Mesendoderm (in vitro differentiated cells): ENCODE results near the gene WTAP.
A peak's percentile ranks its signal among the peaks of the same experiment; 100 is the strongest.
"Not testable (repeated sequence)": the region's sequence is repeated elsewhere in the genome, so short reads cannot be mapped to it uniquely, and the experiment has no call there.

Experiments
- DNase-seq: peaks from one replicate; pipeline ENCODE4 v3.0.0; 2013
- H2AK5ac ChIP-seq: 2 replicates; pipeline ENCODE4 v1.6.1; 2013; ENCODE audit warnings: low read length, inconsistent platforms
- H2BK120ac ChIP-seq: 2 replicates; pipeline ENCODE4 v1.6.1; 2013; ENCODE audit warnings: low read depth, mild to moderate bottlenecking, low read length, moderate library complexity, mixed read lengths
- H2BK15ac ChIP-seq: replicated peaks from 2 replicates; pipeline ENCODE4 v1.6.1; 2013; ENCODE audit warnings: low read depth, mild to moderate bottlenecking, moderate library complexity
- H2BK5ac ChIP-seq: 2 replicates; pipeline ENCODE4 v1.6.1; 2013; ENCODE audit warnings: low read length, inconsistent platforms
- H3K18ac ChIP-seq: 2 replicates; pipeline ENCODE4 v1.6.1; 2013; ENCODE audit warnings: mild to moderate bottlenecking, low read length, mixed read lengths
- H3K23ac ChIP-seq: one replicate; pipeline ENCODE4 v1.6.1; 2013; ENCODE audit warnings: low read length
- H3K27ac ChIP-seq: 2 replicates; pipeline ENCODE4 v1.5.1; 2013; ENCODE audit warnings: low read depth, mild to moderate bottlenecking, inconsistent platforms, low read length, moderate library complexity
- H3K27me3 ChIP-seq: 2 replicates; pipeline ENCODE4 v1.6.1; 2013; ENCODE audit warnings: low read length, control low read depth, mild to moderate bottlenecking, inconsistent platforms; ENCODE audit not compliant: insufficient read depth, poor library complexity
- H3K36me3 ChIP-seq: 2 replicates; pipeline ENCODE4 v1.6.1; 2013; ENCODE audit warnings: low read length, inconsistent platforms; ENCODE audit not compliant: control insufficient read depth, insufficient read depth
- H3K4ac ChIP-seq: one replicate; pipeline ENCODE4 v1.6.1; 2013; ENCODE audit warnings: low read depth, mild to moderate bottlenecking, low read length, moderate library complexity
- H3K4me1 ChIP-seq: 2 replicates; pipeline ENCODE4 v1.6.1; 2013; ENCODE audit warnings: low read depth, low read length, inconsistent platforms; ENCODE audit not compliant: control insufficient read depth
- H3K4me2 ChIP-seq: 2 replicates; pipeline ENCODE4 v1.6.1; 2013; ENCODE audit warnings: low read length
- H3K4me3 ChIP-seq: 2 replicates; pipeline ENCODE4 v1.5.1; 2013; ENCODE audit warnings: mild to moderate bottlenecking, low read length
- H3K56ac ChIP-seq: one replicate; pipeline ENCODE4 v1.6.1; 2013; ENCODE audit warnings: low read length
- H3K79me1 ChIP-seq: 2 replicates; pipeline ENCODE4 v1.6.1; 2013; ENCODE audit warnings: low read length, inconsistent platforms
- H3K79me2 ChIP-seq: 2 replicates; pipeline ENCODE4 v1.6.1; 2013; ENCODE audit warnings: mild to moderate bottlenecking, low read length; ENCODE audit not compliant: control insufficient read depth, insufficient read depth
- H3K9ac ChIP-seq: 2 replicates; pipeline ENCODE4 v1.6.1; 2013; ENCODE audit warnings: low read length, inconsistent platforms
- H4K5ac ChIP-seq: one replicate; pipeline ENCODE4 v1.6.1; 2013; ENCODE audit warnings: low read length
- H4K8ac ChIP-seq: one replicate; pipeline ENCODE4 v1.6.1; 2013; ENCODE audit warnings: low read depth, mild to moderate bottlenecking, control low read depth, low read length, moderate library complexity
- WGBS: extraction: QIAGEN DNeasy Blood & Tissue Kit; methylation state at CpG from one replicate; pipeline ENCODE4 v1.1.7; 2013; ENCODE audit warnings: low lambda C conversion rate, missing lambda C conversion rate; ENCODE audit not compliant: insufficient coverage; ENCODE audit errors: extremely low coverage; 5-methylcytosine and 5-hydroxymethylcytosine counted together

Gene WTAP

DNA sequence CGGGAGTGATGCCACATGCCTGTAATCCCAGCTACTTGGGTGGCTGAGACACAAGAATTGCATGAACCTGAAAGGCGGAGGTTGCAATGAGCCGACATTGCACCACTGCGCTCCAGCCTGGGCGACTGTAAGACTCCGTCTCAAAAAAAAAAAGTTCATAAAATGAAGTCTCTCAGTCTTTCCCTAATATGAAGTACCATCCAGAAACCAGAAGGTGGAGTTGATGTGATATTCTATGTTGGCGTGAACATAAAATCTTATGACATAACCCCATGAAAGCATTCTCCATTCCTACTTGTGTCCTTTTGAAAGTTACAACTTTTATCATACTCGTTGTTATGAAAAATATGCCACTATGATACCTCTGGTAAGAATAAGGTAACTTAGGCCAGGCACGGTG is 40.0 kb upstream of the WTAP start:
- Histone ChIP-seq H3K79me2 (peaks cover 3% of the 10 kb centered on the region), H4K8ac (no peak overlapping the region), H2BK15ac (no peak overlapping the region), H3K27me3 (no peaks in the 10 kb centered on the region), H3K23ac (no peak overlapping the region), H3K9ac (no peak overlapping the region), H3K79me1 (no peaks in the 10 kb centered on the region), H3K4ac (no peak overlapping the region), H3K18ac (no peak overlapping the region), H2BK120ac (no peak overlapping the region), H3K4me1 (no peaks in the 10 kb centered on the region), H3K56ac (no peak overlapping the region), H4K5ac (no peak overlapping the region), H3K27ac (no peak overlapping the region), H3K4me3 (no peak overlapping the region), H3K4me2 (no peak overlapping the region), H2AK5ac (no peak overlapping the region), H3K36me3 (peaks cover 1% of the 10 kb centered on the region), H2BK5ac (no peak overlapping the region)
- no CpG with 5 or more reads among the region's 9 CpGs for WGBS
- DNase-seq = no peak

- Histone ChIP-seq H3K79me2 (peaks cover 3% of the 10 kb centered on the region), H4K8ac (no peak overlapping the region), H3K4me1 (no peaks in the 10 kb centered on the region), H3K4me2 (no peak overlapping the region), H3K56ac (no peak overlapping the region), H3K36me3 (peaks cover 1% of the 10 kb centered on the region), H2AK5ac (no peak overlapping the region), H2BK120ac (no peak overlapping the region), H3K27ac (no peak overlapping the region), H2BK5ac (no peak overlapping the region), H3K4me3 (no peak overlapping the region), H3K23ac (no peak overlapping the region), H3K4ac (no peak overlapping the region), H3K27me3 (no peaks in the 10 kb centered on the region), H2BK15ac (no peak overlapping the region), H3K79me1 (no peaks in the 10 kb centered on the region), H4K5ac (no peak overlapping the region), H3K18ac (no peak overlapping the region), H3K9ac (no peak overlapping the region)
- no peak for DNase-seq
- no CpG with 5 or more reads among the region's 5 CpGs for WGBS
Measured at GRCh38 chr6:159688266-159688905, 38.9 kb upstream of the WTAP start.

DNA sequence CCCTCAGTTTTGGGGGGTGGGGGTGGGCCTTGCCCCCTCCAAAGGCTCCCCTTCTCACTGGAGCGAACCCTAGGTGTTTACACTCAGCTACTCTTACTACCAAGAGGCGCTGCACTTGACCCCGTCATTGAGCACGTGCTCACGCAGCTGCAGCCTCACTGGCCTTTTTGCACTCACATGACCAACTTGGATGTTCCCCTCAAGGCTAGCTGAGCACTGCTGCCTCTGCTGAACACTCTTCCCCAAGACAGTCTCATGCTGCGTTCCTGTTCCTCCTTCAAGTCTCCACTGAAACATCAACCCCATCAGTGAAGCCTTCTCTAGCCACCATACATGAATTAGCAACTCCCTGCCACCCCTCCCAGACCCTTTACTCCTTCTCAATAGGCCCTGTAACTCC is 38.3 kb upstream of the WTAP start:
- no peaks in the 10 kb centered on the region for H3K4me1 ChIP-seq
- no peak overlapping the region for H3K18ac ChIP-seq
- H2BK5ac ChIP-seq = no peak overlapping the region
- peaks cover 1% of the 10 kb centered on the region for H3K36me3 ChIP-seq
- no peak overlapping the region for H4K8ac ChIP-seq
- H3K9ac ChIP-seq = no peak overlapping the region
- H3K79me1 ChIP-seq = no peaks in the 10 kb centered on the region
- no peak overlapping the region for H2AK5ac ChIP-seq
- no peak for DNase-seq
- H2BK120ac ChIP-seq = no peak overlapping the region
- no peak overlapping the region for H3K4me2 ChIP-seq
- no peak overlapping the region for H3K27ac ChIP-seq
- H2BK15ac ChIP-seq = no peak overlapping the region
- no peak overlapping the region for H3K56ac ChIP-seq
- no CpG with 5 or more reads among the region's 6 CpGs for WGBS
- peaks cover 3% of the 10 kb centered on the region for H3K79me2 ChIP-seq
- no peak overlapping the region for H3K4me3 ChIP-seq
- no peak overlapping the region for H4K5ac ChIP-seq
- H3K4ac ChIP-seq = no peak overlapping the region
- no peaks in the 10 kb centered on the region for H3K27me3 ChIP-seq
- no peak overlapping the region for H3K23ac ChIP-seq

DNA sequence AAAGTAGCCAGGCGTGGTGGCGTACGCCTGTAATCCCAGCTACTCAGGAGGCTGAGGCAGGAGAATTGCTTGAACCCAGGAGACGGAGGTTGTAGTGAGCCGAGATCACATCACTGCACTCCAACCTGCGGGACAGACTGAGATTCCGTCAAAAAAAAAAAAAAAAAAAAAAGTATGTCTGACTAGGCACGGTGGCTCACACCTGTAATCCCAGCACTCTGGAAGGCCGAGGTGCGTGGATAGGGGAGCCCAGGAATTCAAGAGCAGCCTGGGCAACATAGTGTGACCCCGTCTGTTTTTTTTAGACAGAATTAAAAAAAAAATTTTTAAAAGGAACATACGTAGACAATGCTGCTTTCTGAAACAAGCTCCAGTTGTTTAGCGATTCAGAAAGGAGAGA is 37.2 kb upstream of the WTAP start:
- H3K9ac ChIP-seq, H3K27me3 ChIP-seq, H3K79me1 ChIP-seq, H2BK15ac ChIP-seq, H3K36me3 ChIP-seq, H2AK5ac ChIP-seq, H4K5ac ChIP-seq, H3K56ac ChIP-seq, H4K8ac ChIP-seq, H3K23ac ChIP-seq, H3K18ac ChIP-seq, H3K27ac ChIP-seq, H3K4ac ChIP-seq, H2BK120ac ChIP-seq, H3K79me2 ChIP-seq, H3K4me3 ChIP-seq, H3K4me2 ChIP-seq, H3K4me1 ChIP-seq, H2BK5ac ChIP-seq, DNase-seq: not testable (repeated sequence)
- WGBS = no CpG with 5 or more reads among the region's 13 CpGs

DNA sequence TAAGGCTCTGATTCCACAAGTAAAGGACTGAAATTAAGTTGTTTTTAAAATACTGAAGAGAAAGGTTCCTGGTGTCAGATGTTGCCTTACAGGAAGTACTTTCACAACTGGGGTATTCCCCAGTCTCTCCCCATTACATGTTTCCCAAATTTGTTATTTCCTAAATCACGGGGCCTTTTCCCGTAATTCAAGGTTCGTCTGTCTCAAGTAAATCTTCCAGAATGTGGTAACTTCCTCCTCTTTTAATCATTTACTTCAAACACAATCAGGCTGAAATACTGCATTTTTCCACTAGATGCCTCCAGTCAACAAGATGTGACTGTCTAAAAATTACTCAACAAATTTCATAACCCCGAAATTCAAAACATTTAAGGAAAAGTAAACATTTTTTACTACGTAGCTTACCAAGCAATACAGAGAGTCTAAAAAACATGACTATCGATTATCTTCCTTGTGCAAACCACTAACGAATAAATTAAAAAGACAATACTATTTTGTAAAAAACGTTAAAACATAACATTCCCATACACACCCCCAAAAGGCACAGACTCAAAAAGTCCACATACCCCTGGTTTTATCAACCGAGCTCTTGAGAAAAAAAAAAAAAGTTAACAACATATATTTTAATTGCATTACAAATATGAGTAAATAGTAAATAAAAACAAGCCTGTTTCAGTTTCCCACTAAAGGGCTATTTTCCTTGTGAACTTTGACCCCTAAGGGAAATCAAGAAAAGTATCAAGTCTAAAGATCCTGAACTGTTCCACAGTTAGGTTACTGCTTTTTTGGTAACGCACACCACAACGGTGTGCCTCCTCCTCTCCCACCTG is 36.0 kb upstream of the WTAP start:
- Histone ChIP-seq H3K36me3 (no peaks in the 10 kb centered on the region), H3K9ac (peak overlapping the region; percentile 65), H3K79me2 (peaks cover 3% of the 10 kb centered on the region), H3K27me3 (no peaks in the 10 kb centered on the region), H3K4me2 (no peak overlapping the region), H2BK120ac (no peak overlapping the region), H3K79me1 (no peaks in the 10 kb centered on the region), H3K18ac (no peak overlapping the region), H3K23ac (no peak overlapping the region), H3K56ac (peak overlapping the region; percentile 9), H2AK5ac (no peak overlapping the region), H3K4me1 (no peaks in the 10 kb centered on the region), H3K27ac (no peak overlapping the region), H2BK5ac (no peak overlapping the region), H2BK15ac (no peak overlapping the region), H3K4ac (no peak overlapping the region), H3K4me3 (no peak overlapping the region), H4K5ac (no peak overlapping the region), H4K8ac (no peak overlapping the region)
- WGBS = 100% methylated on average over 2 of the region's 11 CpGs
- DNase-seq = peak; percentile 58
